Heart right ventricle (tissue), 16 donors: ENCODE data around the gene RNF208. TPM values are rescaled to one million over a fixed set of nuclear protein-coding genes. Genes with fewer than 3 reads are reported as not detected.

Experiments used
- ATAC-seq, 8 donors: fragments of 200-7000 bp; cut with Tn5 transposase; one replicate each; pipeline ENCODE4 v1.9.1; 2020; ENCODE audit warnings: mild to moderate bottlenecking in 8 of 8, moderate library complexity in 8 of 8, moderate number of reproducible peaks in 1 of 8
- DNase-seq, 2 donors: peaks; one replicate each; pipeline ENCODE4 v3.0.0-alpha.2; 2020
- H3K27ac ChIP-seq, 10 donors: fragments of 200-600 bp; sonication (generic) in 2 of 10; one replicate each; pipeline versions ENCODE4 v1.5.0 to v1.8.0; 2020 to 2022; ENCODE audit warnings: mild to moderate bottlenecking in 3 of 10
- H3K27me3 ChIP-seq, 7 donors: fragments of 200-600 bp; one replicate each; pipeline ENCODE4 v1.8.0; 2021 to 2022; ENCODE audit warnings: mild to moderate bottlenecking in 2 of 7
- H3K36me3 ChIP-seq, 9 donors: fragments of 200-600 bp; sonication (generic) in 1 of 9; one replicate each; pipeline versions ENCODE4 v1.5.0 to v1.8.0; 2020 to 2022; ENCODE audit warnings: mild to moderate bottlenecking in 2 of 9
- H3K4me1 ChIP-seq, 9 donors: fragments of 200-600 bp; sonication (generic) in 1 of 9; one replicate each; pipeline versions ENCODE4 v1.5.0 to v1.8.0; 2020 to 2022; ENCODE audit warnings: mild to moderate bottlenecking in 4 of 9
- H3K4me3 ChIP-seq, 10 donors: fragments of 200-600 bp; sonication (generic) in 2 of 10; one replicate each; pipeline versions ENCODE4 v1.5.0 to v1.8.0; 2020 to 2022; ENCODE audit warnings: mild to moderate bottlenecking in 7 of 10, moderate library complexity in 2 of 10
- H3K9me3 ChIP-seq, 11 donors: fragments of 200-600 bp in 10 of 11; sonication (generic) in 2 of 11; one replicate each; pipeline versions ENCODE4 v1.5.0 to v1.8.0; 2013 to 2022; ENCODE audit warnings: mild to moderate bottlenecking in 2 of 11, control low read depth in 1 of 11, moderate library complexity in 1 of 11
- CTCF ChIP-seq, 9 donors: fragments of 200-600 bp; sonication (generic) in 2 of 9; IDR thresholded peaks; one replicate each; pipeline versions ENCODE4 v1.5.0 to v1.8.0; 2021 to 2022; ENCODE audit warnings: antibody characterized with exemption in 9 of 9, mild to moderate bottlenecking in 5 of 9, moderate library complexity in 1 of 9
- WGBS, 2 donors: extraction: QIAGEN DNeasy Blood & Tissue Kit; methylation state at CpG; one replicate each; pipeline ENCODE4 v1.1.7; 2013; ENCODE audit warnings: inconsistent platforms in 1 of 2; 5-methylcytosine and 5-hydroxymethylcytosine counted together
- intact Hi-C, 10 donors: fragments of 100-400 bp; cut with DNase I; formaldehyde crosslinking; loops; one replicate each; pipeline versions ENCODE4 v1.11.1 to v1.14.2; 2022
- polyA plus RNA-seq, 2 donors: library from polyadenylated mRNA; stranded (reverse); fragments of 200-250 nt; gene quantifications; one replicate each; pipeline ENCODE4 v1.2.3, GENCODE V29; 2013
- total RNA-seq, 10 donors: library from RNA; stranded (reverse); fragmentation: NEBNext Ultra II Directional in 3 of 10; extraction: Animal tissue kit (Norgen Biotek cat#: 25700) in 3 of 10; gene quantifications; one replicate each; pipeline versions ENCODE4 v1.2.1 to v1.2.4, GENCODE V29; 2021 to 2023
- donor health status: Arrhythmogenic right ventricular cardiomyopathy.
- donor health status: ischemic (EF 13 %, LVEDD 7.1; RV severe dilation, severe dysfunction).
- donor health status: healthy with polysubstance abuse.
- donor health status: DM: no; HTN: yes; CAD: no.
- donor health status: DM: no; HTN: no; CAD: no.
- donor health status: ischemic (EF 25% LVEDD 6.9; RV normal size, moderate dysfunction).
- donor health status: ischemic (EF 25% LVEDD 5.7; RV mildly dilated, moderate dysfunction).
- donor health status: healthy.
- donor health status: DM: yes; HTN: yes; CAD: no.
- donor health status: Ischemic cardiomyopathy.
- donor health status: ischemic (EF 35%, LVEDD 5.7; RV mildly dilated, moderate dysfunction).
- donor health status: nonischemic (EF 11% LVEDD 7.7; RV severe dilation, severe dysfunction).
- donor health status: DM: yes; HTN: yes; CAD: no.
- donor health status: PGD.
- donor health status: ischemic (EF 29% LVEDD 5.4; RV normal size, mild dysfunction).
- donor health status: nonischemic (EF 23%, LVEDD 6.1; RV moderate dilation, normal function).

Gene RNF208
- total and polyA plus RNA-seq, 12 donors, result 14.2 to 83.8 (median 24.1) TPM

GRCh38 chr9:137190315-137190856, 31.7 kb downstream of the RNF208 start:
- Histone ChIP-seq H3K27me3 (no peaks in the 10 kb centered on the region), H3K4me3 (peak overlapping the region in 5 of 10 donors; percentile 75 to 98 (median 91)), H3K27ac (peak overlapping the region in 6 of 10 donors; percentile 15 to 100 (median 98)), H3K36me3 (peaks cover 0 to 49% (median 21%) of the 10 kb centered on the region in 9 donors), H3K4me1 (peaks cover 33 to 79% (median 53%) of the 10 kb centered on the region in 9 donors), H3K9me3 (no peaks in the 10 kb centered on the region)
- no peak for ATAC-seq
- 64 to 73% methylated on average over 9 of the region's 9 CpGs for WGBS, 2 donors
- TF ChIP-seq CTCF (IDR thresholded peaks at IDR 0.05), result no peak
- DNase-seq, result no peak
- intact Hi-C loops, result loop anchor here in 1 of 10 donors (5.0 kb wide), 1 partner anchor 37 kb away; the partner anchor contains the start of genes CYSRT1 and RNF224

GRCh38 chr9:137189297-137190295, 32.4 kb downstream of the RNF208 start:
- intact Hi-C loops, result loop anchor here in 9 of 10 donors (2.0 to 10.0 kb wide), 5 partner anchors 33 to 55 kb away; partner anchors contain the start of genes RNF208 (in 5 of the 9), CYSRT1 (in 3 of the 9), GRIN1 (in 2 of the 9) and RNF224 (in 2 of the 9)
- WGBS, 2 donors, result 24 to 30% methylated on average over 23 of the region's 23 CpGs
- H3K4me3 ChIP-seq, result peak overlapping the region; percentile 75 to 99 (median 98)
- ATAC-seq (peak in 3 of 8 donors; percentile 1 to 33 (median 1)), DNase-seq (no peak)
- peaks cover 28 to 71% (median 47%) of the 10 kb centered on the region in 9 donors for H3K4me1 ChIP-seq
- no peaks in the 10 kb centered on the region for H3K9me3 ChIP-seq
- H3K27me3 ChIP-seq, result no peaks in the 10 kb centered on the region
- H3K36me3 ChIP-seq, result peaks cover 0 to 57% (median 22%) of the 10 kb centered on the region in 9 donors
- H3K27ac ChIP-seq, result peak overlapping the region; percentile 94 to 100 (median 98)
- no peak for TF ChIP-seq CTCF (IDR thresholded peaks at IDR 0.05)

GRCh38 chr9:137188490-137189296, 33.3 kb downstream of the RNF208 start, which contains the start of the genes ANAPC2 and SSNA1:
Gene ANAPC2 (minus strand): TSS chr9:137188560. CDS start chr9:137188532, 28 bp downstream.
Gene SSNA1 (plus strand): TSS chr9:137188676. CDS start chr9:137188727, 51 bp downstream.
- ATAC-seq, result peak; percentile 88 to 95 (median 91)

More at GRCh38 chr9:137188490-137189296, 33.3 kb downstream of the RNF208 start, which contains the start of the genes ANAPC2 and SSNA1:
- intact Hi-C loops, result loop anchor here (1.0 to 10.0 kb wide), 7 partner anchors 17 to 54 kb away; partner anchors contain the start of genes RNF208 (in 5 of the 10), CYSRT1 (in 2 of the 10), GRIN1 (in 2 of the 10) and NDOR1 (in 1 of the 10)
- Histone ChIP-seq H3K27ac (peak within 1 kb of the TSS; percentile 94 to 100 (median 98)), H3K4me3 (peak within 1 kb of the TSS; percentile 75 to 99 (median 98)), H3K27me3 (no peaks in the 10 kb centered on the region), H3K9me3 (no peaks in the 10 kb centered on the region), H3K36me3 (peaks cover 0 to 61% (median 25%) of the 10 kb centered on the region in 9 donors), H3K4me1 (peaks cover 28 to 62% (median 47%) of the 10 kb centered on the region in 9 donors)
- DNase-seq, result peak; percentile 90 to 96
- 0% methylated on average over 94 to 98 of the region's 98 CpGs for WGBS, 2 donors
- peak in 6 of 9 donors; percentile 9 to 52 (median 39) for TF ChIP-seq CTCF (IDR thresholded peaks at IDR 0.05)
